Body of pancreas (tissue), 4 donors: Measurements from ENCODE around the gene SEC14L2. TPM values are rescaled to one million over a fixed set of nuclear protein-coding genes. Genes with fewer than 3 reads are reported as not detected.
"Not testable (repeated sequence)": the region's sequence is repeated elsewhere in the genome, so short reads cannot be mapped to it uniquely, and the experiment has no call there.

Source experiments
- ATAC-seq: fragments of 150-250 bp; one replicate; pipeline ENCODE4 v1.9.1; 2016
- DNase-seq, 4 donors: peaks; one replicate each; pipeline ENCODE4 v3.0.0-alpha.2; 2019
- H3K27ac ChIP-seq, 4 donors: fragments of 200-600 bp; sonication (generic); 1 replicate in 3 of 4; 2 replicates in 1 of 4; pipeline versions ENCODE4 v1.5.1 to v1.6.1; 2016 to 2019; ENCODE audit warnings: mild to moderate bottlenecking in 1 of 4, mixed read lengths in 1 of 4, moderate library complexity in 1 of 4
- H3K27me3 ChIP-seq, 2 donors: fragments of 200-600 bp; sonication (generic); one replicate each; pipeline ENCODE4 v1.6.0; 2016; ENCODE audit warnings: mild to moderate bottlenecking in 1 of 2
- H3K36me3 ChIP-seq, 2 donors: fragments of 200-600 bp; sonication (generic); replicated peaks in 1 of 2; 2 replicates each; pipeline ENCODE4 v1.5.1; 2016; ENCODE audit warnings: low read depth in 2 of 2; ENCODE audit not compliant: insufficient read depth in 1 of 2
- H3K4me1 ChIP-seq: fragments of 200-600 bp; sonication (generic); one replicate; pipeline ENCODE4 v1.6.0; 2016
- H3K4me3 ChIP-seq, 2 donors: fragments of 200-600 bp; sonication (generic); 1 replicate in 1 of 2; 2 replicates in 1 of 2; pipeline ENCODE4 v1.5.1; 2016 to 2019
- H3K9me3 ChIP-seq, 3 donors: fragments of 200-600 bp; sonication (generic); 1 replicate in 2 of 3; 2 replicates in 1 of 3; pipeline ENCODE4 v1.5.1; 2016
- POLR2A ChIP-seq, 3 donors: fragments of 450-650 bp; IDR thresholded peaks; one replicate each; pipeline ENCODE4 v1.6.1; 2016; ENCODE audit warnings: antibody characterized with exemption in 3 of 3, mild to moderate bottlenecking in 2 of 3
- WGBS, 2 donors: methylation state at CpG; one replicate each; pipeline ENCODE4 v1.1.5; 2017; 5-methylcytosine and 5-hydroxymethylcytosine counted together
- intact Hi-C: fragments of 100-400 bp; cut with DNase I; formaldehyde crosslinking; loops from one replicate; pipeline ENCODE4 v1.15.1; 2023
- total RNA-seq, 2 donors: library from RNA; depleted of rRNA; stranded (reverse); fragments of >200 nt; gene quantifications; one replicate each; pipeline ENCODE4 v1.1.0, GENCODE V29; 2016
- TF ChIP-seq, protein P1 (sequence below), 7 experiments: fragments of 450-650 bp in 4 of 7; fragments of 200-600 bp in 3 of 7; sonication (generic) in 3 of 7; IDR thresholded peaks; one replicate each; pipeline ENCODE4 v1.5.1; 2016 to 2019; ENCODE audit warnings: antibody characterized with exemption in 7 of 7

SEC14L2 gene
- total RNA-seq, 2 donors from 2014 or later = 0.33 to 3.9 TPM

DNA sequence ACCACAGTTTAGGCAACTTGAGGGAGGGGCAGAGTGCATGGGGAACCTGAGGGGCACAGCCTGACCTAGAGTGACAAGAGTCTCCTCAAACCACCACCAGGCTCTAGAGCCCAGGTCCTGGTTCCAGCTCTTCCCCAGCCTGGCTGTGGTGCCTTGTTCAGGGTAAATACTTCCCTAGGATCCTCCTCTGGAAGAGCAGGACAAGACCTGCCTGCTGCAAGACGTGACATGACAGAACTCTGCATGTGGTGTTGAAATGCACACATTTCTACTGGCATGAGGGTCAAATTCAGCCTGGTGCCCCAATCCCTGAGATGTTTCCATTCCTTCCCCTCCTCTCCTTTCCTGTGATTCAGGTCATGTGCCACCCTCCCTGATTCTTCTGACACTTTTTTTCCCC, 3.3 kb downstream of the SEC14L2 start:
- no peak overlapping the region for H3K27ac ChIP-seq
- 86 to 88% methylated on average over 1 of the region's 1 CpG for WGBS, 2 donors
- no peak overlapping the region for H3K4me3 ChIP-seq
- ATAC-seq = no peak
- intact Hi-C loops = no loop called here
- H3K27me3 ChIP-seq = no peaks in the 10 kb centered on the region
- no peaks in the 10 kb centered on the region for H3K36me3 ChIP-seq
- no peak for TF ChIP-seq POLR2A (IDR thresholded peaks at IDR 0.05)
- TF ChIP-seq, protein P1, sequence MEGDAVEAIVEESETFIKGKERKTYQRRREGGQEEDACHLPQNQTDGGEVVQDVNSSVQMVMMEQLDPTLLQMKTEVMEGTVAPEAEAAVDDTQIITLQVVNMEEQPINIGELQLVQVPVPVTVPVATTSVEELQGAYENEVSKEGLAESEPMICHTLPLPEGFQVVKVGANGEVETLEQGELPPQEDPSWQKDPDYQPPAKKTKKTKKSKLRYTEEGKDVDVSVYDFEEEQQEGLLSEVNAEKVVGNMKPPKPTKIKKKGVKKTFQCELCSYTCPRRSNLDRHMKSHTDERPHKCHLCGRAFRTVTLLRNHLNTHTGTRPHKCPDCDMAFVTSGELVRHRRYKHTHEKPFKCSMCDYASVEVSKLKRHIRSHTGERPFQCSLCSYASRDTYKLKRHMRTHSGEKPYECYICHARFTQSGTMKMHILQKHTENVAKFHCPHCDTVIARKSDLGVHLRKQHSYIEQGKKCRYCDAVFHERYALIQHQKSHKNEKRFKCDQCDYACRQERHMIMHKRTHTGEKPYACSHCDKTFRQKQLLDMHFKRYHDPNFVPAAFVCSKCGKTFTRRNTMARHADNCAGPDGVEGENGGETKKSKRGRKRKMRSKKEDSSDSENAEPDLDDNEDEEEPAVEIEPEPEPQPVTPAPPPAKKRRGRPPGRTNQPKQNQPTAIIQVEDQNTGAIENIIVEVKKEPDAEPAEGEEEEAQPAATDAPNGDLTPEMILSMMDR (IDR thresholded peaks at IDR 0.05) = no peak
- peaks cover 23% of the 10 kb centered on the region for H3K4me1 ChIP-seq
- no peak for DNase-seq
- H3K9me3 ChIP-seq = no peaks in the 10 kb centered on the region

DNA sequence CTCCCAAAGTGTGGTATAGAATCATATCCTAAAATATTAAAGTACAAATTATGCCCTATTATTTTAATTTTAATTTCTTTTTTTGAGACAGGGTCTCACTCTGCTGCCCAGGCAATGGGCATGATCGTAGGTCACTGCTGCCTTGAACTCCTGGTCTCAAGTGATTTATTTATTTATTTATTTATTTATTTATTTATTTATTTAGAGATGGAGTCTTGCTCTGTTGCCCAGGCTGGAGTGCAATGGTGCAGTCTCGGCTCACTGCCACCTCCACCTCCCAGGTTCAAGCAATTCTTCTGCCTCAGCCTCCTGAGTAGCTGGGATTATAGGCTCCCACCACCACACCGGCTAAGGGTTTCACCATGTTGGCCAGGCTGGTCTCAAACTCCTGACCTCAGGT, 4.2 kb downstream of the SEC14L2 start:
- H3K4me3 ChIP-seq, H3K36me3 ChIP-seq, DNase-seq, H3K9me3 ChIP-seq, H3K27me3 ChIP-seq, H3K27ac ChIP-seq, intact Hi-C loops, ATAC-seq: not testable (repeated sequence)
- 97 to 98% methylated on average over 3 of the region's 3 CpGs for WGBS, 2 donors
- H3K4me1 ChIP-seq = peaks cover 23% of the 10 kb centered on the region

DNA sequence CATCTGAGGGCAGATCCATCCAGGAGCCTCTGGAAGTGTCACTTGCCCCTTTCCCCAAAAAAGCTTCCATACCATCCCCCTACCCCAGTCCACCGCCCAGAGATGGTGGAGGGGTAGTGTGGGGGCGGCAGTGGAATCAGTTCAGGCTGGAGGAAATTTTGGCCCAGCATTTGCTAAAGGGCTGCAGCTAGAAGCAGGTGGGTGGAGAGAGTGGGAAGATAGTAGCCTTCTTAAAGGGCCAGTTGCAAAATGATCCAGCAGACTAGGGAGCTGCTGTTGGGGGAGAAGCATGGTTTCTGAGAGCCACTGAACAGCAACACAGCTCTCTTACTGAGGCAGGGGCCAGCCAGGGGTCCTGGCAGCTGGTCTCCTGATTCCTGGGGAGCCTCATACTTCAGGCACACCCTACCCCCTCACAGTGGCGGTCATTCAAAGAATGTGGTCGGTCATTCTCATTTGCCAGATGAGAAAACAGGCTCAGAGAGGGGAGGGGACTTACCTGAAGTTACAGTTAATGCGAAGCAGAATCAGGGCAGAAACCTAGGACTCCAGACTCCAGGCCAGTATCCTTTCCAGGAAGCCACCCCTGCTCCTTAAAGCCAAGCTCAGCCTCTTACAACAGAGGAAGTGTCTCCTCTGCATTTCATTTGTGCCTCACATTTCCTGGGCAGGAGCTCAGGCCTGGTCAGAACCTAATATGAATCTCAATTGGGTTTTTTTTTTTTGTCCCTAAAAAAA, 5.4 kb downstream of the SEC14L2 start:
- H3K4me3 ChIP-seq = no peak overlapping the region
- H3K9me3 ChIP-seq = no peaks in the 10 kb centered on the region
- TF ChIP-seq POLR2A (IDR thresholded peaks at IDR 0.05) = no peak
- TF ChIP-seq, protein P1 (IDR thresholded peaks at IDR 0.05) = no peak
- no peaks in the 10 kb centered on the region for H3K36me3 ChIP-seq
- DNase-seq (no peak), ATAC-seq (no peak)
- peaks cover 13% of the 10 kb centered on the region for H3K4me1 ChIP-seq
- H3K27ac ChIP-seq = no peak overlapping the region
- no peaks in the 10 kb centered on the region for H3K27me3 ChIP-seq
- WGBS, 2 donors = 66 to 73% methylated on average over 4 to 5 of the region's 5 CpGs
- intact Hi-C loops = no loop called here

DNA sequence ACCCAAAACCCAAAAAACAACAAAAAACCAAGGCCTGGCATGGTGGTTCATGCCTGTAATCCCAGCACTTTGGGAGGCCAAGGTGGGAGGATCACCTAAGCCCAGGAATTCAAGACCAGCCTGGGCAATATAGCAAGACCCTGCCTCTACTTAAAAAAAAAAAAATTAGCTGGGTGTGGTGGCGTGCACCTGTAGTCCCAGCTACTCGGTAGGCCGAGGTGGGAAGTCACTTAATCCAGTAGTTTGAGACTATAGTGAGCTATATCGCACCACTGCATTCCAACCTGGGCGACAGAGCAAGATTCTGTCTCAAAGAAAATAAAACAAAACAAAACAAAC, 5.9 kb downstream of the SEC14L2 start:
- H3K4me3 ChIP-seq, intact Hi-C loops, H3K27me3 ChIP-seq, H3K9me3 ChIP-seq, H3K27ac ChIP-seq, H3K36me3 ChIP-seq, DNase-seq, ATAC-seq, H3K4me1 ChIP-seq: not testable (repeated sequence)
- WGBS, 2 donors = 94 to 97% methylated on average over 5 of the region's 5 CpGs

DNA sequence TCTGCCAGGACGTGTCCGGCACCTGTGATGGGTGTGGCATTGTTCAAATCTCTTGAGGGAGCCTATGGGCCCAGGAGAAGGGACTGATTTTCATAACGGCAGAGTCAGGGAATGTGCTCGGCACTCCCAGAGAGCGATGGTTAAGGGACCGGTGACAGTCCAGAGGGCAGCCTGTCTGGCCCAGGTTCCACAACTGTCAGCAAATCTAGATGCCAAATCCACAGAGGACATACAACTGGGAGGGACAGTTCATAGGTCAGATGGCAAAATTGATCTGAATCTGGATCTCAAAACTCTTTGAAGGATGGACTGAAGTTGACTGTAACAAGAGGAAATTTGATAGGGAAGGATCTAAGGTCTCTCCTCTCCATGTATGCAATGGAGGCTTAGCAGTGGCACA, 7.5 kb downstream of the SEC14L2 start:
- no peaks in the 10 kb centered on the region for H3K9me3 ChIP-seq

More for the DNA sequence above, 7.5 kb downstream of the SEC14L2 start:
- 86 to 90% methylated on average over 6 of the region's 6 CpGs for WGBS, 2 donors
- no peak overlapping the region for H3K4me3 ChIP-seq
- ATAC-seq = no peak
- no peaks in the 10 kb centered on the region for H3K27me3 ChIP-seq
- H3K36me3 ChIP-seq = no peaks in the 10 kb centered on the region
- intact Hi-C loops = no loop called here
- no peaks in the 10 kb centered on the region for H3K4me1 ChIP-seq
- TF ChIP-seq, protein P1 (IDR thresholded peaks at IDR 0.05) = no peak
- no peak for TF ChIP-seq POLR2A (IDR thresholded peaks at IDR 0.05)
- DNase-seq = no peak
- no peak overlapping the region for H3K27ac ChIP-seq
